ENCODE data around the gene AFAP1. TPM values are rescaled to one million over a fixed set of nuclear protein-coding genes. Genes with fewer than 3 reads are reported as not detected.

AFAP1 gene
- total RNA-seq, 1 donor from 2014 or later: 55.6 TPM

GRCh38 chr4:7868892-7869471 lies 70.7 kb downstream of the AFAP1 start:
- H3K4me3 ChIP-seq (ENCODE audit: low read depth, low read length): no peak overlapping the region
- H3K36me3 ChIP-seq (ENCODE audit: control insufficient read depth, insufficient read depth, low read length): no peaks in the 10 kb centered on the region
- DNase-seq (ENCODE audit: low read depth): no peak
- no peak for TF ChIP-seq CTCF (IDR thresholded peaks at IDR 0.05; ENCODE audit: insufficient read depth, low read length, poor library complexity, severe bottlenecking)
- H3K27me3 ChIP-seq (ENCODE audit: control insufficient read depth, insufficient read depth, low read length): no peaks in the 10 kb centered on the region

GRCh38 chr4:7868436-7868775 lies 71.3 kb downstream of the AFAP1 start:
- no peak overlapping the region for H3K4me3 ChIP-seq (ENCODE audit: low read depth, low read length)
- TF ChIP-seq CTCF (IDR thresholded peaks at IDR 0.05; ENCODE audit: insufficient read depth, low read length, poor library complexity, severe bottlenecking): no peak
- no peaks in the 10 kb centered on the region for H3K27me3 ChIP-seq (ENCODE audit: control insufficient read depth, insufficient read depth, low read length)
- no peaks in the 10 kb centered on the region for H3K36me3 ChIP-seq (ENCODE audit: control insufficient read depth, insufficient read depth, low read length)
- DNase-seq (ENCODE audit: low read depth): no peak

GRCh38 chr4:7867701-7868435 lies 71.8 kb downstream of the AFAP1 start:
- Histone ChIP-seq H3K27me3 (ENCODE audit: control insufficient read depth, insufficient read depth, low read length) (no peaks in the 10 kb centered on the region), H3K4me3 (ENCODE audit: low read depth, low read length) (no peak overlapping the region), H3K36me3 (ENCODE audit: control insufficient read depth, insufficient read depth, low read length) (no peaks in the 10 kb centered on the region)
- no peak for DNase-seq (ENCODE audit: low read depth)
- TF ChIP-seq CTCF (IDR thresholded peaks at IDR 0.05; ENCODE audit: insufficient read depth, low read length, poor library complexity, severe bottlenecking): no peak

- no peaks in the 10 kb centered on the region for H3K36me3 ChIP-seq (ENCODE audit: control insufficient read depth, insufficient read depth, low read length)
- H3K27me3 ChIP-seq (ENCODE audit: control insufficient read depth, insufficient read depth, low read length): no peaks in the 10 kb centered on the region
- no peak for TF ChIP-seq CTCF (IDR thresholded peaks at IDR 0.05; ENCODE audit: insufficient read depth, low read length, poor library complexity, severe bottlenecking)
These were observed 72.5 kb downstream of the AFAP1 start for GRCh38 chr4:7867191-7867590.

GRCh38 chr4:7865533-7865932 lies 74.1 kb downstream of the AFAP1 start:
- H3K36me3 ChIP-seq (ENCODE audit: control insufficient read depth, insufficient read depth, low read length): no peaks in the 10 kb centered on the region
- no peaks in the 10 kb centered on the region for H3K27me3 ChIP-seq (ENCODE audit: control insufficient read depth, insufficient read depth, low read length)
- TF ChIP-seq CTCF (IDR thresholded peaks at IDR 0.05; ENCODE audit: insufficient read depth, low read length, poor library complexity, severe bottlenecking): no peak
- no peak overlapping the region for H3K4me3 ChIP-seq (ENCODE audit: low read depth, low read length)
- DNase-seq (ENCODE audit: low read depth): no peak

More at GRCh38 chr4:7867191-7867590, 72.5 kb downstream of the AFAP1 start:
- H3K4me3 ChIP-seq (ENCODE audit: low read depth, low read length): no peak overlapping the region
- DNase-seq (ENCODE audit: low read depth): no peak

GRCh38 chr4:7864685-7865084 lies 75.0 kb downstream of the AFAP1 start:
- Histone ChIP-seq H3K27me3 (ENCODE audit: control insufficient read depth, insufficient read depth, low read length) (no peaks in the 10 kb centered on the region), H3K4me3 (ENCODE audit: low read depth, low read length) (no peak overlapping the region), H3K36me3 (ENCODE audit: control insufficient read depth, insufficient read depth, low read length) (no peaks in the 10 kb centered on the region)
- DNase-seq (ENCODE audit: low read depth): no peak
- TF ChIP-seq CTCF (IDR thresholded peaks at IDR 0.05; ENCODE audit: insufficient read depth, low read length, poor library complexity, severe bottlenecking): no peak

All from kidney epithelial cell (primary cell).